ENCODE results near the gene C6. TPM values are rescaled to one million over a fixed set of nuclear protein-coding genes. Genes with fewer than 3 reads are reported as not detected.
"Not testable (repeated sequence)": the region's sequence is repeated elsewhere in the genome, so short reads cannot be mapped to it uniquely, and the experiment has no call there.

Gene C6
- total RNA-seq, 1 donor from 2014 or later, result not detected

- Mint-ChIP-seq H3K4me3 (no peak overlapping the region), H3K9me3 (no peaks in the 10 kb centered on the region), H3K36me3 (ENCODE audit: low read depth) (no peaks in the 10 kb centered on the region), H3K27me3 (no peaks in the 10 kb centered on the region), H3K4me1 (no peaks in the 10 kb centered on the region), H3K27ac (no peak overlapping the region)
- intact Hi-C loops (cut with micrococcal nuclease), result no loop called here
- DNase-seq, result no peak
These were observed 5.8 kb upstream of the C6 start for GRCh38 chr5:41218929-41219657.

- Mint-ChIP-seq H3K9me3 (no peaks in the 10 kb centered on the region), H3K27ac (no peak overlapping the region), H3K36me3 (ENCODE audit: low read depth) (no peaks in the 10 kb centered on the region), H3K27me3 (no peaks in the 10 kb centered on the region), H3K4me1 (no peaks in the 10 kb centered on the region), H3K4me3 (no peak overlapping the region)
- intact Hi-C loops (cut with micrococcal nuclease), result no loop called here
- no peak for DNase-seq
These were observed 850 bp upstream of the C6 start for GRCh38 chr5:41214182-41214581.

GRCh38 chr5:41212935-41213334 is 397 bp downstream of the C6 start:
- no peak overlapping the region for H3K4me3 Mint-ChIP-seq
- DNase-seq, result no peak
- no peak overlapping the region for H3K27ac Mint-ChIP-seq
- intact Hi-C loops (cut with micrococcal nuclease), result no loop called here
- no peaks in the 10 kb centered on the region for H3K9me3 Mint-ChIP-seq
- H3K27me3 Mint-ChIP-seq, result no peaks in the 10 kb centered on the region
- no peaks in the 10 kb centered on the region for H3K36me3 Mint-ChIP-seq (ENCODE audit: low read depth)
- H3K4me1 Mint-ChIP-seq, result no peaks in the 10 kb centered on the region

- H3K27ac Mint-ChIP-seq, result no peak overlapping the region
- H3K9me3 Mint-ChIP-seq, result no peaks in the 10 kb centered on the region
- no peaks in the 10 kb centered on the region for H3K36me3 Mint-ChIP-seq (ENCODE audit: low read depth)
- intact Hi-C loops (cut with micrococcal nuclease), result no loop called here
- no peak overlapping the region for H3K4me3 Mint-ChIP-seq
- H3K4me1 Mint-ChIP-seq, result no peaks in the 10 kb centered on the region
- DNase-seq, result no peak
- no peaks in the 10 kb centered on the region for H3K27me3 Mint-ChIP-seq
These were observed 1.9 kb downstream of the C6 start for GRCh38 chr5:41211417-41211816.

GRCh38 chr5:41205475-41205874 is 7.9 kb downstream of the C6 start:
- H3K9me3 Mint-ChIP-seq; H3K4me3 Mint-ChIP-seq; H3K4me1 Mint-ChIP-seq; H3K36me3 Mint-ChIP-seq (ENCODE audit: low read depth); intact Hi-C loops (cut with micrococcal nuclease); H3K27me3 Mint-ChIP-seq; DNase-seq; H3K27ac Mint-ChIP-seq: not testable (repeated sequence)

- no peak overlapping the region for H3K4me3 Mint-ChIP-seq
These were observed 10.3 kb downstream of the C6 start for GRCh38 chr5:41203033-41203432.

GRCh38 chr5:41201082-41201772 is 12.1 kb downstream of the C6 start:
- intact Hi-C loops (cut with micrococcal nuclease), result no loop called here
- Mint-ChIP-seq H3K36me3 (ENCODE audit: low read depth) (no peaks in the 10 kb centered on the region), H3K27ac (no peak overlapping the region), H3K4me1 (no peaks in the 10 kb centered on the region), H3K27me3 (no peaks in the 10 kb centered on the region), H3K9me3 (no peaks in the 10 kb centered on the region), H3K4me3 (no peak overlapping the region)
- no peak for DNase-seq

More at GRCh38 chr5:41203033-41203432, 10.3 kb downstream of the C6 start:
- Mint-ChIP-seq H3K36me3 (ENCODE audit: low read depth) (no peaks in the 10 kb centered on the region), H3K27me3 (no peaks in the 10 kb centered on the region), H3K4me1 (no peaks in the 10 kb centered on the region), H3K9me3 (no peaks in the 10 kb centered on the region), H3K27ac (no peak overlapping the region)
- intact Hi-C loops (cut with micrococcal nuclease), result no loop called here
- no peak for DNase-seq

- no peaks in the 10 kb centered on the region for H3K27me3 Mint-ChIP-seq
- intact Hi-C loops (cut with micrococcal nuclease), result no loop called here
- no peaks in the 10 kb centered on the region for H3K9me3 Mint-ChIP-seq
These were observed 12.8 kb downstream of the C6 start for GRCh38 chr5:41200506-41200905.

GRCh38 chr5:41199660-41200059 is 13.7 kb downstream of the C6 start:
- no peaks in the 10 kb centered on the region for H3K9me3 Mint-ChIP-seq
- no peak for DNase-seq
- H3K36me3 Mint-ChIP-seq (ENCODE audit: low read depth), result no peaks in the 10 kb centered on the region
- no peak overlapping the region for H3K27ac Mint-ChIP-seq
- intact Hi-C loops (cut with micrococcal nuclease), result no loop called here
- H3K4me3 Mint-ChIP-seq, result no peak overlapping the region
- no peaks in the 10 kb centered on the region for H3K27me3 Mint-ChIP-seq
- no peaks in the 10 kb centered on the region for H3K4me1 Mint-ChIP-seq

More at GRCh38 chr5:41200506-41200905, 12.8 kb downstream of the C6 start:
- no peak for DNase-seq
- no peak overlapping the region for H3K27ac Mint-ChIP-seq
- H3K4me1 Mint-ChIP-seq, result no peaks in the 10 kb centered on the region
- H3K36me3 Mint-ChIP-seq (ENCODE audit: low read depth), result no peaks in the 10 kb centered on the region
- no peak overlapping the region for H3K4me3 Mint-ChIP-seq

GRCh38 chr5:41196197-41196596 is 17.1 kb downstream of the C6 start:
- intact Hi-C loops (cut with micrococcal nuclease), result no loop called here
- no peak overlapping the region for H3K4me3 Mint-ChIP-seq
- no peaks in the 10 kb centered on the region for H3K9me3 Mint-ChIP-seq
- H3K27me3 Mint-ChIP-seq, result no peaks in the 10 kb centered on the region
- DNase-seq, result no peak
- no peaks in the 10 kb centered on the region for H3K36me3 Mint-ChIP-seq (ENCODE audit: low read depth)
- no peak overlapping the region for H3K27ac Mint-ChIP-seq
- no peaks in the 10 kb centered on the region for H3K4me1 Mint-ChIP-seq

GRCh38 chr5:41195228-41195627 is 18.1 kb downstream of the C6 start:
- Mint-ChIP-seq H3K36me3 (ENCODE audit: low read depth) (no peaks in the 10 kb centered on the region), H3K27ac (no peak overlapping the region), H3K4me1 (no peaks in the 10 kb centered on the region), H3K27me3 (no peaks in the 10 kb centered on the region), H3K9me3 (no peaks in the 10 kb centered on the region), H3K4me3 (no peak overlapping the region)
- no peak for DNase-seq
- intact Hi-C loops (cut with micrococcal nuclease), result no loop called here

- H3K27me3 Mint-ChIP-seq, result no peaks in the 10 kb centered on the region
- no peaks in the 10 kb centered on the region for H3K36me3 Mint-ChIP-seq (ENCODE audit: low read depth)
- H3K4me3 Mint-ChIP-seq, result no peak overlapping the region
- H3K9me3 Mint-ChIP-seq, result no peaks in the 10 kb centered on the region
- intact Hi-C loops (cut with micrococcal nuclease), result no loop called here
- no peaks in the 10 kb centered on the region for H3K4me1 Mint-ChIP-seq
- DNase-seq, result no peak
- no peak overlapping the region for H3K27ac Mint-ChIP-seq
These were observed 19.0 kb downstream of the C6 start for GRCh38 chr5:41194339-41194738.

- no peak for DNase-seq
- intact Hi-C loops (cut with micrococcal nuclease), result no loop called here
- Mint-ChIP-seq H3K27me3 (no peaks in the 10 kb centered on the region), H3K4me3 (no peak overlapping the region), H3K27ac (no peak overlapping the region), H3K9me3 (no peaks in the 10 kb centered on the region), H3K4me1 (no peaks in the 10 kb centered on the region), H3K36me3 (ENCODE audit: low read depth) (no peaks in the 10 kb centered on the region)
These were observed 19.7 kb downstream of the C6 start for GRCh38 chr5:41193456-41194205.

- intact Hi-C loops (cut with micrococcal nuclease), result no loop called here
- Mint-ChIP-seq H3K36me3 (ENCODE audit: low read depth) (no peaks in the 10 kb centered on the region), H3K27ac (no peak overlapping the region), H3K4me3 (no peak overlapping the region), H3K9me3 (no peaks in the 10 kb centered on the region), H3K4me1 (no peaks in the 10 kb centered on the region), H3K27me3 (no peaks in the 10 kb centered on the region)
- DNase-seq, result no peak
These were observed 22.1 kb downstream of the C6 start for GRCh38 chr5:41191249-41191648.

All from activated CD4-positive, alpha-beta T cell treated with anti-CD3 and anti-CD28 coated beads, Interleukin-2, amount 10 ng/mL, durations not matched to agents 24 days and 14 days (primary cell).